ENCODE data around the gene ZNF467.

ZNF467 gene

DNA sequence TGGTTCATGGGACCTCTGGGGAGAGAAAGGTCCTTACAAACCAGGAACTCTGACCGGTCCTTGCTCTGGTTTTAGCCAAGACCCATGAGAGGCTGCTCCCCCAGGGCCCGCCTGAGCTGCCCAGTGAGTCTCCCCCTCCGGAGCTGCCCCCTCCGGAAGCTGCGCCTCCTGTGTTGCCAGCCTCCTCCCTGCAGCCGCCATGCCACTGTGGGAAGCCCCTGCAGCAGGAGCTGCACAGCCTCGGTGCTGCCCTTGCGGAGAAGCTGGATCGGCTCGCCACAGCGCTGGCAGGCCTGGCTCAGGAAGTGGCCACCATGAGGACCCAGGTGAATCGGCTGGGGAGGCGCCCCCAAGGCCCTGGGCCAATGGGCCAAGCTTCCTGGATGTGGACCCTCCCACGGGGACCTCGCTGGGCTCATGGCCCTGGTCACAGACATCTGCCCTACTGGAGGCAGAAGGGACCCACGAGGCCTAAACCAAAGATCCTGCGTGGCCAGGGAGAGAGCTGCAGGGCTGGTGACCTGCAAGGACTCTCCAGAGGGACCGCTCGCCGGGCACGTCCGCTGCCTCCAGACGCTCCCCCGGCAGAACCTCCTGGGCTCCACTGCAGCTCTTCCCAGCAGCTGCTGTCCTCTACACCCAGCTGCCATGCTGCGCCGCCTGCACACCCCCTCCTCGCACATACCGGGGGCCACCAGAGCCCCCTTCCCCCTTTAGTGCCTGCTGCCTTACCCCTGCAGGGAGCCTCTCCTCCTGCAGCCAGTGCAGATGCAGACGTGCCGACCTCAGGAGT, 40.1 kb downstream of the ZNF467 start:
- H2BK5ac ChIP-seq (ENCODE audit: low read depth, low read length, poor library complexity, severe bottlenecking), result no peak overlapping the region
- H3K4me3 ChIP-seq (ENCODE audit: insufficient read depth in 1 of 2, low read depth in 1 of 2, low read length in 2 of 2), result no peak overlapping the region
- no peak overlapping the region for H3K23ac ChIP-seq (ENCODE audit: low read length in 2 of 2)

DNA sequence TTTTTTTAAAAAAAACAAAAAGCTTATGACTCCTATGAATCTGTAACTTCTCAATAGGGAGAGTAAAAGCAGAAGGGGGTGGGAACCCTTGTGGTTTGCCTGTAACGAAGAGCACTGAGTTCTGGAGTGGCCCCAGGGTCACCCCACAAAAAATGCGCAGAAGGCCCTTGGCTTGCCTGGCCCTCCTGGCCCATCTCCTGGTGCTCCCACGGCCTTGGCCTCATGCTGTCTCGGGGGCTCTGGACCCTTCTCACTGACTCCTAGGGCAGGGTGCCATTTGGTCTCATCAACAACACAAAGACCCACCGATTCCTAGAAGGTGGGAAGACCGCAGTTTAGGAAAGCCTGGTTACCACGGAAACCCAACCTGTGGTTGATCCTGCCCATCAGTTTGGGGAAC, 40.8 kb downstream of the ZNF467 start:
- H3K4ac ChIP-seq (ENCODE audit: low read depth in 1 of 2, low read length in 2 of 2), result no peak overlapping the region
- no peak overlapping the region for H2AK5ac ChIP-seq (ENCODE audit: low read length, severe bottlenecking)
- H2BK120ac ChIP-seq (ENCODE audit: low read depth, low read length), result no peak overlapping the region
- H3K9ac ChIP-seq (ENCODE audit: low read length), result no peak overlapping the region
- H3K4me1 ChIP-seq (ENCODE audit: control insufficient read depth, insufficient read depth, low read depth, low read length), result peaks cover 6% of the 10 kb centered on the region
- H3K27ac ChIP-seq (ENCODE audit: low read length, poor library complexity, severe bottlenecking), result no peak overlapping the region
- no peaks in the 10 kb centered on the region for H3K79me1 ChIP-seq (replicated peaks; ENCODE audit: low read length, poor library complexity, severe bottlenecking)
- H2BK5ac ChIP-seq (ENCODE audit: low read depth, low read length, poor library complexity, severe bottlenecking), result no peak overlapping the region
- no peak overlapping the region for H2AFZ ChIP-seq (ENCODE audit: low read depth, low read length)
- no peaks in the 10 kb centered on the region for H3K9me3 ChIP-seq (ENCODE audit: control insufficient read depth, low read length)
- H3K4me2 ChIP-seq (ENCODE audit: low read length, poor library complexity, severe bottlenecking), result no peak overlapping the region
- H2BK15ac ChIP-seq (ENCODE audit: low read depth, poor library complexity, severe bottlenecking), result no peak overlapping the region
- peaks cover 10 to 26% of the 10 kb centered on the region in 2 experiments for H3K27me3 ChIP-seq (ENCODE audit: control insufficient read depth in 1 of 2, insufficient read depth in 1 of 2, low read length in 2 of 2)
- no peak for DNase-seq
- no peak overlapping the region for H3K23ac ChIP-seq (ENCODE audit: low read length in 2 of 2)
- H4K91ac ChIP-seq (ENCODE audit: low read length), result no peak overlapping the region
- no peak overlapping the region for H3K4me3 ChIP-seq (ENCODE audit: insufficient read depth in 1 of 2, low read depth in 1 of 2, low read length in 2 of 2)
- H3K14ac ChIP-seq (ENCODE audit: low read length in 2 of 2), result no peak overlapping the region
- H3K18ac ChIP-seq (ENCODE audit: low read depth in 1 of 2, low read length in 2 of 2), result no peak overlapping the region
- H3K36me3 ChIP-seq (ENCODE audit: control insufficient read depth in 1 of 2, insufficient read depth in 2 of 2, low read depth in 1 of 2, low read length in 2 of 2), result peaks cover 17 to 68% of the 10 kb centered on the region in 2 experiments
- WGBS, result 94% methylated on average over 7 of the region's 7 CpGs
- no peak overlapping the region for H2BK12ac ChIP-seq (ENCODE audit: low read length in 2 of 2)
- H4K8ac ChIP-seq (ENCODE audit: low read length), result no peak overlapping the region

More for the DNA sequence above, 40.1 kb downstream of the ZNF467 start:
- Histone ChIP-seq H3K27me3 (ENCODE audit: control insufficient read depth in 1 of 2, insufficient read depth in 1 of 2, low read length in 2 of 2) (peaks cover 10 to 26% of the 10 kb centered on the region in 2 experiments), H3K14ac (ENCODE audit: low read length in 2 of 2) (no peak overlapping the region), H3K27ac (ENCODE audit: low read length, poor library complexity, severe bottlenecking) (no peak overlapping the region), H3K4me2 (ENCODE audit: low read length, poor library complexity, severe bottlenecking) (no peak overlapping the region), H2BK120ac (ENCODE audit: low read depth, low read length) (no peak overlapping the region), H4K91ac (ENCODE audit: low read length) (no peak overlapping the region), H2AFZ (ENCODE audit: low read depth, low read length) (no peak overlapping the region), H2AK5ac (ENCODE audit: low read length, severe bottlenecking) (no peak overlapping the region), H3K9ac (ENCODE audit: low read length) (no peak overlapping the region), H4K8ac (ENCODE audit: low read length) (no peak overlapping the region), H3K36me3 (ENCODE audit: control insufficient read depth in 1 of 2, insufficient read depth in 2 of 2, low read depth in 1 of 2, low read length in 2 of 2) (peaks cover 17 to 61% of the 10 kb centered on the region in 2 experiments), H3K79me1 (replicated peaks; ENCODE audit: low read length, poor library complexity, severe bottlenecking) (no peaks in the 10 kb centered on the region), H2BK12ac (ENCODE audit: low read length in 2 of 2) (no peak overlapping the region), H3K4ac (ENCODE audit: low read depth in 1 of 2, low read length in 2 of 2) (no peak overlapping the region), H3K4me1 (ENCODE audit: control insufficient read depth, insufficient read depth, low read depth, low read length) (no peaks in the 10 kb centered on the region), H3K9me3 (ENCODE audit: control insufficient read depth, low read length) (no peaks in the 10 kb centered on the region), H2BK15ac (ENCODE audit: low read depth, poor library complexity, severe bottlenecking) (no peak overlapping the region), H3K18ac (ENCODE audit: low read depth in 1 of 2, low read length in 2 of 2) (no peak overlapping the region)
- DNase-seq, result no peak
- 97% methylated on average over 30 of the region's 30 CpGs for WGBS

GRCh38 chr7:149732111-149732561, 41.3 kb downstream of the ZNF467 start:
- no peak overlapping the region for H3K4me2 ChIP-seq (ENCODE audit: low read length, poor library complexity, severe bottlenecking)
- peaks cover 10 to 25% of the 10 kb centered on the region in 2 experiments for H3K27me3 ChIP-seq (ENCODE audit: control insufficient read depth in 1 of 2, insufficient read depth in 1 of 2, low read length in 2 of 2)
- H2BK15ac ChIP-seq (ENCODE audit: low read depth, poor library complexity, severe bottlenecking), result no peak overlapping the region
- H2BK5ac ChIP-seq (ENCODE audit: low read depth, low read length, poor library complexity, severe bottlenecking), result no peak overlapping the region
- H3K79me1 ChIP-seq (replicated peaks; ENCODE audit: low read length, poor library complexity, severe bottlenecking), result no peaks in the 10 kb centered on the region
- H3K9me3 ChIP-seq (ENCODE audit: control insufficient read depth, low read length), result no peaks in the 10 kb centered on the region
- no peak overlapping the region for H3K23ac ChIP-seq (ENCODE audit: low read length in 2 of 2)
- no peak for DNase-seq
- H3K4me3 ChIP-seq (ENCODE audit: insufficient read depth in 1 of 2, low read depth in 1 of 2, low read length in 2 of 2), result no peak overlapping the region
- WGBS, result 94% methylated on average over 10 of the region's 10 CpGs
- no peak overlapping the region for H3K9ac ChIP-seq (ENCODE audit: low read length)
- H3K4ac ChIP-seq (ENCODE audit: low read depth in 1 of 2, low read length in 2 of 2), result no peak overlapping the region
- no peak overlapping the region for H3K27ac ChIP-seq (ENCODE audit: low read length, poor library complexity, severe bottlenecking)
- H3K4me1 ChIP-seq (ENCODE audit: control insufficient read depth, insufficient read depth, low read depth, low read length), result peaks cover 10% of the 10 kb centered on the region
- H2AK5ac ChIP-seq (ENCODE audit: low read length, severe bottlenecking), result no peak overlapping the region
- H2BK12ac ChIP-seq (ENCODE audit: low read length in 2 of 2), result no peak overlapping the region
- H2BK120ac ChIP-seq (ENCODE audit: low read depth, low read length), result no peak overlapping the region
- no peak overlapping the region for H3K18ac ChIP-seq (ENCODE audit: low read depth in 1 of 2, low read length in 2 of 2)
- no peak overlapping the region for H3K14ac ChIP-seq (ENCODE audit: low read length in 2 of 2)
- peaks cover 18 to 68% of the 10 kb centered on the region in 2 experiments for H3K36me3 ChIP-seq (ENCODE audit: control insufficient read depth in 1 of 2, insufficient read depth in 2 of 2, low read depth in 1 of 2, low read length in 2 of 2)
- no peak overlapping the region for H4K8ac ChIP-seq (ENCODE audit: low read length)
- no peak overlapping the region for H4K91ac ChIP-seq (ENCODE audit: low read length)
- H2AFZ ChIP-seq (ENCODE audit: low read depth, low read length), result no peak overlapping the region

- Histone ChIP-seq H3K23ac (ENCODE audit: low read length in 2 of 2) (no peak overlapping the region), H2AK5ac (ENCODE audit: low read length, severe bottlenecking) (no peak overlapping the region), H3K79me1 (replicated peaks; ENCODE audit: low read length, poor library complexity, severe bottlenecking) (no peaks in the 10 kb centered on the region), H3K9me3 (ENCODE audit: control insufficient read depth, low read length) (no peaks in the 10 kb centered on the region), H3K4me1 (ENCODE audit: control insufficient read depth, insufficient read depth, low read depth, low read length) (peaks cover 13% of the 10 kb centered on the region), H3K9ac (ENCODE audit: low read length) (no peak overlapping the region), H3K4ac (ENCODE audit: low read depth in 1 of 2, low read length in 2 of 2) (no peak overlapping the region), H2BK15ac (ENCODE audit: low read depth, poor library complexity, severe bottlenecking) (no peak overlapping the region), H3K4me3 (ENCODE audit: insufficient read depth in 1 of 2, low read depth in 1 of 2, low read length in 2 of 2) (no peak overlapping the region), H2BK5ac (ENCODE audit: low read depth, low read length, poor library complexity, severe bottlenecking) (no peak overlapping the region), H3K27me3 (ENCODE audit: control insufficient read depth in 1 of 2, insufficient read depth in 1 of 2, low read length in 2 of 2) (peaks cover 6 to 17% of the 10 kb centered on the region in 2 experiments), H3K27ac (ENCODE audit: low read length, poor library complexity, severe bottlenecking) (no peak overlapping the region), H4K91ac (ENCODE audit: low read length) (no peak overlapping the region), H3K14ac (ENCODE audit: low read length in 2 of 2) (no peak overlapping the region), H2AFZ (ENCODE audit: low read depth, low read length) (no peak overlapping the region), H3K4me2 (ENCODE audit: low read length, poor library complexity, severe bottlenecking) (no peak overlapping the region), H4K8ac (ENCODE audit: low read length) (no peak overlapping the region), H3K36me3 (ENCODE audit: control insufficient read depth in 1 of 2, insufficient read depth in 2 of 2, low read depth in 1 of 2, low read length in 2 of 2) (peaks cover 23 to 75% of the 10 kb centered on the region in 2 experiments), H2BK120ac (ENCODE audit: low read depth, low read length) (no peak overlapping the region), H2BK12ac (ENCODE audit: low read length in 2 of 2) (no peak overlapping the region), H3K18ac (ENCODE audit: low read depth in 1 of 2, low read length in 2 of 2) (no peak overlapping the region)
- no peak for DNase-seq
- WGBS, result 95% methylated on average over 14 of the region's 14 CpGs
Measured at GRCh38 chr7:149731207-149731955, 42.0 kb downstream of the ZNF467 start.
